Measurements from ENCODE around the gene EID3.
"Not testable (repeated sequence)": the region's sequence is repeated elsewhere in the genome, so short reads cannot be mapped to it uniquely, and the experiment has no call there.

The EID3 gene

GRCh38 chr12:104313568-104314241, 10.2 kb downstream of the EID3 start:
- no peak for DNase-seq

GRCh38 chr12:104314242-104314614, 10.7 kb downstream of the EID3 start:
- no peak for DNase-seq

- DNase-seq: no peak
Observed at GRCh38 chr12:104315326-104316224, 12.0 kb downstream of the EID3 start.

- no peak for DNase-seq
Observed at GRCh38 chr12:104316936-104317335, 13.4 kb downstream of the EID3 start.

- no peak for DNase-seq
Observed at GRCh38 chr12:104317538-104318210, 14.1 kb downstream of the EID3 start.

GRCh38 chr12:104319028-104319427, 15.5 kb downstream of the EID3 start:
- no peak for DNase-seq

GRCh38 chr12:104319918-104320626, 16.5 kb downstream of the EID3 start:
- no peak for DNase-seq

- DNase-seq: no peak
Observed at GRCh38 chr12:104320627-104321024, 17.1 kb downstream of the EID3 start.

- DNase-seq: no peak
Observed at GRCh38 chr12:104321949-104322348, 18.4 kb downstream of the EID3 start.

- DNase-seq: not testable (repeated sequence)
Observed at GRCh38 chr12:104322533-104322932, 19.0 kb downstream of the EID3 start.

GRCh38 chr12:104323899-104324298, 20.4 kb downstream of the EID3 start:
- no peak for DNase-seq

GRCh38 chr12:104328278-104328677, 24.7 kb downstream of the EID3 start:
- DNase-seq: not testable (repeated sequence)

- no peak for DNase-seq
Observed at GRCh38 chr12:104328790-104329189, 25.3 kb downstream of the EID3 start.

- no peak for DNase-seq
Observed at GRCh38 chr12:104329707-104330532, 26.4 kb downstream of the EID3 start.

GRCh38 chr12:104331376-104331775, 27.8 kb downstream of the EID3 start:
- DNase-seq: no peak

- DNase-seq: not testable (repeated sequence)
Observed at GRCh38 chr12:104332273-104332672, 28.7 kb downstream of the EID3 start.

- no peak for DNase-seq
Observed at GRCh38 chr12:104333692-104334255, 30.2 kb downstream of the EID3 start.

GRCh38 chr12:104334581-104334980, 31.0 kb downstream of the EID3 start:
- no peak for DNase-seq

GRCh38 chr12:104336115-104336514, 32.6 kb downstream of the EID3 start:
- no peak for DNase-seq

- no peak for DNase-seq
Observed at GRCh38 chr12:104337030-104337558, 33.6 kb downstream of the EID3 start.

GRCh38 chr12:104339663-104340062, 36.1 kb downstream of the EID3 start:
- DNase-seq: no peak

All from activated CD4-positive, alpha-beta T cell treated with anti-CD3 and anti-CD28 coated beads, Interleukin-2, Interleukin-6, amounts not matched to agents 100 ng/mL and 50 ng/mL, durations not matched to agents 16 hours and 8 hours (primary cell).